Psoas muscle (tissue), 8 donors: ENCODE data around the gene ADAMTS6. TPM values are rescaled to one million over a fixed set of nuclear protein-coding genes. Genes with fewer than 3 reads are reported as not detected.

Source experiments
- ATAC-seq, 4 donors: fragments of 200-7000 bp; cut with Tn5 transposase; one replicate each; pipeline ENCODE4 v1.9.1; 2020; ENCODE audit warnings: moderate library complexity in 3 of 4, mild to moderate bottlenecking in 2 of 4
- DNase-seq, 2 donors: peaks; one replicate each; pipeline ENCODE4 v3.0.0-alpha.2; 2020
- H3K27ac ChIP-seq: fragments of 200-600 bp; one replicate; pipeline ENCODE4 v1.8.0; 2022
- H3K27me3 ChIP-seq, 3 donors: fragments of 200-600 bp in 1 of 3; one replicate each; pipeline versions ENCODE4 v1.6.1 to v1.8.0; 2013 to 2022; ENCODE audit warnings: low read length in 2 of 3, mild to moderate bottlenecking in 2 of 3, moderate library complexity in 1 of 3; ENCODE audit not compliant: insufficient read depth in 3 of 3
- H3K36me3 ChIP-seq, 2 donors: fragments of 200-600 bp in 1 of 2; one replicate each; pipeline versions ENCODE4 v1.6.1 to v1.8.0; 2013 to 2022; ENCODE audit warnings: low read depth in 1 of 2, mild to moderate bottlenecking in 1 of 2, moderate library complexity in 1 of 2; ENCODE audit not compliant: insufficient read depth in 1 of 2
- H3K4me1 ChIP-seq: fragments of 200-600 bp; one replicate; pipeline ENCODE4 v1.8.0; 2022
- H3K4me3 ChIP-seq: fragments of 200-600 bp; one replicate; pipeline ENCODE4 v1.8.0; 2022; ENCODE audit warnings: mild to moderate bottlenecking
- H3K9me3 ChIP-seq: fragments of 200-600 bp; one replicate; pipeline ENCODE4 v1.8.0; 2022
- CTCF ChIP-seq: fragments of 200-600 bp; IDR thresholded peaks from one replicate; pipeline ENCODE4 v1.8.0; 2022; ENCODE audit warnings: antibody characterized with exemption
- WGBS, 3 donors: extraction: QIAGEN DNeasy Blood & Tissue Kit; methylation state at CpG; one replicate each; pipeline versions ENCODE4 v1.1.6 to v1.1.7; 2013; 5-methylcytosine and 5-hydroxymethylcytosine counted together
- intact Hi-C, 2 donors: fragments of 100-400 bp; cut with DNase I; formaldehyde crosslinking; loops; one replicate each; pipeline versions ENCODE4 v1.11.0 to v1.14.2; 2022
- polyA plus RNA-seq, 3 donors: library from polyadenylated mRNA; stranded (reverse); fragments of 200-250 nt; gene quantifications; one replicate each; pipeline ENCODE4 v1.2.3, GENCODE V29; 2013
- total RNA-seq, 4 donors: library from RNA; stranded (reverse); fragmentation: NEBNext Ultra II Directional in 2 of 4; extraction: Animal tissue kit (Norgen Biotek cat#: 25700) in 2 of 4; gene quantifications; one replicate each; pipeline versions ENCODE4 v1.2.1 to v1.2.4, GENCODE V29; 2021 to 2023
- donor health status: healthy with polysubstance abuse.
- donor health status: DM: no; HTN: no; CAD: no; lungs with moderate emphysema.
- donor health status: Bipolar disorder and iron deficiency.
- donor health status: healthy.
- donor health status: DM: yes; HTN: yes; CAD: no.
- donor health status: DM: no; HTN: no; CAD: no.
- donor health status: DM: no; HTN: no; CAD: no.
- donor health status: DM: yes; HTN: yes; CAD: no.

ADAMTS6 gene
- total and polyA plus RNA-seq, 7 donors: 0.06 to 0.59 (median 0.24) TPM

DNA sequence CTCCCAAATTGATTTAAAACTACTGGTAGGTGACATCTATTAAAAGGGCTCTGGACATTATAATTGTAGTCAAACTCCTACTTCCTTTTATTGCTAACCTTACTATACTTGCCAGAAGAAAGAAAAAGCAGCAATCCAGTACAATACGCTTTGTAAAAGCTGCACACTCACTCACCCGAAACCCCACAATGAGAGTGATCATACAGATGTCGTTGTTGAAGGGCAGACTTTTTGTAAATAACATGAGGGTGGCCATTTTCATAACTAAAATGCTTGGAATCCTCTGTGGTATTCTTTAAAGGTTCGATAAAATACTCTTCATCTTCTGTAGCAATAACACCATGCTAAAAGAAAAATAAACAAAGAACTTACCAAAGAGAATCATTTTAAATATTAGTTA, 21.7 kb downstream of the ADAMTS6 start:
- intact Hi-C loops: no loop called here
- 84 to 88% (median 88%) methylated on average over 4 of the region's 4 CpGs for WGBS, 3 donors

DNA sequence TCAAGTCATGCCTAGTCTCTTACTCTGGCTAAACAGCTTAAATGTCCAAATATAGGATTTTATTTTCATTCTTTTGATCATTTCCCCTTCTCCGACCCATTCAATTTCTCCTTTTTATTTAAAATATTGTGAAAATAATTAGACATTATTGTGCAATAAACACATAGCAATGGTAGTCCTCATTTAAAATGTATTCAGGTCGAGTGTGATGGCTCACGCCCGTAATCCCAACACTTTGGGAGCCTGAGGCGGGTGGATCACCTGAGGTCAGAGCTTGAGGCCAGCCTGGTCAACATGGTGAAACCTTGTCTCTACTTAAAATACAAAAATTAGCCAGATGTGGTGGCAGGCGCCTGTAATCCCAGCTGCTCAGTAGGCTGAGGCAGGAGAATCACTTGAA, 26.7 kb downstream of the ADAMTS6 start:
- no peaks in the 10 kb centered on the region for H3K27me3 ChIP-seq
- H3K27ac ChIP-seq: no peak overlapping the region
- no peaks in the 10 kb centered on the region for H3K36me3 ChIP-seq
- TF ChIP-seq CTCF: no peak
- WGBS, 3 donors: 84 to 95% (median 95%) methylated on average over 6 of the region's 6 CpGs
- DNase-seq (no peak), ATAC-seq (no peak)
- H3K4me3 ChIP-seq: no peak overlapping the region
- no peaks in the 10 kb centered on the region for H3K4me1 ChIP-seq
- no peaks in the 10 kb centered on the region for H3K9me3 ChIP-seq
- intact Hi-C loops: no loop called here

More for the DNA sequence above, 21.7 kb downstream of the ADAMTS6 start:
- no peak for TF ChIP-seq CTCF
- Histone ChIP-seq H3K9me3 (no peaks in the 10 kb centered on the region), H3K27me3 (no peaks in the 10 kb centered on the region), H3K4me1 (no peaks in the 10 kb centered on the region), H3K27ac (no peak overlapping the region), H3K36me3 (no peaks in the 10 kb centered on the region), H3K4me3 (no peak overlapping the region)
- DNase-seq: no peak
- ATAC-seq: no peak

GRCh38 chr5:65451436-65451835, 30.3 kb downstream of the ADAMTS6 start:
- Histone ChIP-seq H3K36me3 (no peaks in the 10 kb centered on the region), H3K27ac (no peak overlapping the region), H3K4me3 (no peak overlapping the region), H3K27me3 (no peaks in the 10 kb centered on the region), H3K9me3 (no peaks in the 10 kb centered on the region), H3K4me1 (no peaks in the 10 kb centered on the region)
- DNase-seq (no peak), ATAC-seq (no peak)
- TF ChIP-seq CTCF: no peak
- WGBS, 3 donors: 44 to 51% (median 46%) methylated on average over 2 of the region's 2 CpGs
- intact Hi-C loops: no loop called here

DNA sequence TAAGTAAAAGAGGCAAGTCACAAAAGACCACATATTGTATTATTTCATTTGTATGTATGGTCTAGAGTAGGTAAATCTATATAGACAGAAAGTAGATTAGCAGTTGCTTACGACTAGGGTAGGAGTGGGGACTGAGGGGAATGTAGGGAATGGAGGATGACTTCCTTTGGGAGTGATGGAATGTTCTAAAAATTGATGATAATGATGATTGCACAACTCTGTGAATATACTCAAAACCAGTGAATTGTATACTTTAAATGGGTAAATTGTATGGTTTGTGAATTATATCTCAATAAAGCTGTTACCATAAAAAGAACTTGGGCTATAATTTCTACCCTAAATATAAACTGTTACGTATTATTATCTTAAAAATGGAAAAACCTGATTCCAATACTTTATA, 35.0 kb downstream of the ADAMTS6 start:
- no peak overlapping the region for H3K4me3 ChIP-seq
- ATAC-seq: no peak
- 80 to 89% (median 88%) methylated on average over 2 of the region's 2 CpGs for WGBS, 3 donors
- no peak for DNase-seq
- H3K9me3 ChIP-seq: no peaks in the 10 kb centered on the region
- H3K4me1 ChIP-seq: no peaks in the 10 kb centered on the region
- TF ChIP-seq CTCF: no peak
- intact Hi-C loops: no loop called here
- H3K27me3 ChIP-seq: no peaks in the 10 kb centered on the region
- no peaks in the 10 kb centered on the region for H3K36me3 ChIP-seq
- H3K27ac ChIP-seq: no peak overlapping the region

DNA sequence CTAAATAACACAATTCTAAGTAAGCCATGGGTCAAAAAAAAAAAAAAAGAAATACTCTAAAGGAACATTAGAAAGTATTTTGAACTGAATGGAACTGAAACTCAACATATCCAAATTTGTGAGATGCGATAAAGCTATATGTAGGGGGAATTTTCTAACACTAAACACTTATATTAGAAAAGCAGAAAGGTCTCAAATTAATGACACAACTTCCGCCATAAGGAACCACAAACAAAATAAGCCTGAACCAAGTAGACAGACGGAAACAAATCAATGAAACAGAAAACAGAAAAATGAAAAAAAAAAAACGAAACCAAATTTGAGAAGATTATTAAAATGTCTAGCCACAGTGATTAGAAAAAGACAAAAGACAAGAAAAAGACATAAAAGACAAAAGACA, 39.9 kb downstream of the ADAMTS6 start:
- intact Hi-C loops: no loop called here
- H3K27ac ChIP-seq: no peak overlapping the region
- ATAC-seq (no peak), DNase-seq (no peak)
- no peaks in the 10 kb centered on the region for H3K9me3 ChIP-seq
- no peaks in the 10 kb centered on the region for H3K36me3 ChIP-seq
- no peak for TF ChIP-seq CTCF
- no peaks in the 10 kb centered on the region for H3K27me3 ChIP-seq
- H3K4me3 ChIP-seq: no peak overlapping the region
- no peaks in the 10 kb centered on the region for H3K4me1 ChIP-seq
- 90 to 92% (median 91%) methylated on average over 4 of the region's 4 CpGs for WGBS, 3 donors
